GM19193 (cell line): ENCODE results near the gene RPS6KA3.
A peak's percentile ranks its signal among the peaks of the same experiment; 100 is the strongest.

ENCODE experiments used
- POLR2A ChIP-seq: IDR thresholded peaks from 4 replicates; pipeline ENCODE4 v1.6.1; 2011; ENCODE audit not compliant: insufficient read depth, insufficient read length; ENCODE audit errors: extremely low read depth

Gene RPS6KA3

GRCh38 chrX:20144491-20144890 is 122.2 kb downstream of the RPS6KA3 start:
- no peak for TF ChIP-seq POLR2A

GRCh38 chrX:20143561-20143960 is 123.1 kb downstream of the RPS6KA3 start:
- no peak for TF ChIP-seq POLR2A

GRCh38 chrX:20143111-20143510 is 123.6 kb downstream of the RPS6KA3 start:
- no peak for TF ChIP-seq POLR2A

- peak; percentile 85 for TF ChIP-seq POLR2A
These were observed 125.2 kb downstream of the RPS6KA3 start, which contains the start of gene EIF1AX for GRCh38 chrX:20141281-20142220. EIF1AX (minus strand) TSS chrX:20141838; CDS start chrX:20141640, 198 bp downstream.

GRCh38 chrX:20140420-20140819 is 126.3 kb downstream of the RPS6KA3 start:
- no peak for TF ChIP-seq POLR2A

- no peak for TF ChIP-seq POLR2A
These were observed 126.7 kb downstream of the RPS6KA3 start for GRCh38 chrX:20139966-20140365.

- TF ChIP-seq POLR2A: no peak
These were observed 130.8 kb downstream of the RPS6KA3 start for GRCh38 chrX:20135944-20136343.

- no peak for TF ChIP-seq POLR2A
These were observed 134.0 kb downstream of the RPS6KA3 start for GRCh38 chrX:20132666-20133065.

- no peak for TF ChIP-seq POLR2A
These were observed 136.4 kb downstream of the RPS6KA3 start for GRCh38 chrX:20130357-20130756.

GRCh38 chrX:20129547-20129946 is 137.2 kb downstream of the RPS6KA3 start:
- TF ChIP-seq POLR2A: no peak

GRCh38 chrX:20128670-20129069 is 138.0 kb downstream of the RPS6KA3 start:
- TF ChIP-seq POLR2A: no peak

- TF ChIP-seq POLR2A: no peak
These were observed 141.7 kb downstream of the RPS6KA3 start for GRCh38 chrX:20124964-20125363.

- TF ChIP-seq POLR2A: no peak
These were observed 148.5 kb downstream of the RPS6KA3 start for GRCh38 chrX:20118065-20118824.

- no peak for TF ChIP-seq POLR2A
These were observed 150.0 kb downstream of the RPS6KA3 start, which contains the start of gene MAP7D2 for GRCh38 chrX:20116577-20117240. MAP7D2 (minus strand) TSS chrX:20116907; CDS start chrX:20116879, 28 bp downstream.

GRCh38 chrX:20116087-20116576 is 150.6 kb downstream of the RPS6KA3 start:
- TF ChIP-seq POLR2A: no peak
